ENCODE data around the gene PNPLA3. TPM values are rescaled to one million over a fixed set of nuclear protein-coding genes. Genes with fewer than 3 reads are reported as not detected.

The PNPLA3 gene
- total RNA-seq, 6 experiments from 2014 or later = 17.5 to 66.8 (median 60.3) TPM

DNA sequence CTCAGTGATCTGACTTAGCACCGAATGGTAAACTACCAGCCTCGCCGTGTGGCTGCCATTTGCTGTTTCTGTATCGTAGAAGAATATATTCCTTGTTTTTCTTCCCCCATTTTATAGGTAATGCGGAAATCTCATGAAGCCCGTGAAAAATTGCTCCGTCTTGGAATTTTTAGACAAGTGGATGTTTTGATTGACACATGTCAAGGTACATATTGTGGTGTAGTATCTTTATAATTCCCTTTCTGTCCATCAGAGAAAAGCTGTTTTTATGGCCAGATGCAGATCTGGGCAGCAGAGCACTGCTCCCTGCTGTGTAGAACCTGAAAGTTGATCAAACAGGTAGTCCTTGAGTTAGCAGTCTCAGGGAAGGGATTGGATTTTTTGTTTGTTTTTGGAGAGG lies 45.0 kb downstream of the PNPLA3 start:
- ATAC-seq = no peak
- no peaks in the 10 kb centered on the region for H3K27me3 ChIP-seq
- intact Hi-C loops (cut with DNase I) = no loop called here
- WGBS (ENCODE audit: insufficient coverage, low coverage, low lambda C conversion rate, missing lambda C conversion rate) = 92% methylated on average over 7 of the region's 7 CpGs
- no peak overlapping the region for H3K27ac ChIP-seq
- no peak overlapping the region for H3K4me3 ChIP-seq
- no peaks in the 10 kb centered on the region for H3K4me1 ChIP-seq
- H3K9me3 ChIP-seq = no peaks in the 10 kb centered on the region
- TF ChIP-seq, protein P1, sequence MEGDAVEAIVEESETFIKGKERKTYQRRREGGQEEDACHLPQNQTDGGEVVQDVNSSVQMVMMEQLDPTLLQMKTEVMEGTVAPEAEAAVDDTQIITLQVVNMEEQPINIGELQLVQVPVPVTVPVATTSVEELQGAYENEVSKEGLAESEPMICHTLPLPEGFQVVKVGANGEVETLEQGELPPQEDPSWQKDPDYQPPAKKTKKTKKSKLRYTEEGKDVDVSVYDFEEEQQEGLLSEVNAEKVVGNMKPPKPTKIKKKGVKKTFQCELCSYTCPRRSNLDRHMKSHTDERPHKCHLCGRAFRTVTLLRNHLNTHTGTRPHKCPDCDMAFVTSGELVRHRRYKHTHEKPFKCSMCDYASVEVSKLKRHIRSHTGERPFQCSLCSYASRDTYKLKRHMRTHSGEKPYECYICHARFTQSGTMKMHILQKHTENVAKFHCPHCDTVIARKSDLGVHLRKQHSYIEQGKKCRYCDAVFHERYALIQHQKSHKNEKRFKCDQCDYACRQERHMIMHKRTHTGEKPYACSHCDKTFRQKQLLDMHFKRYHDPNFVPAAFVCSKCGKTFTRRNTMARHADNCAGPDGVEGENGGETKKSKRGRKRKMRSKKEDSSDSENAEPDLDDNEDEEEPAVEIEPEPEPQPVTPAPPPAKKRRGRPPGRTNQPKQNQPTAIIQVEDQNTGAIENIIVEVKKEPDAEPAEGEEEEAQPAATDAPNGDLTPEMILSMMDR (IDR thresholded peaks at IDR 0.05) = no peak
- no peak for TF ChIP-seq POLR2A (IDR thresholded peaks at IDR 0.05)
- DNase-seq = peak in 1 of 3 donors; percentile 1
- H3K36me3 ChIP-seq = peaks cover 0 to 78% (median 31%) of the 10 kb centered on the region in 4 donors

DNA sequence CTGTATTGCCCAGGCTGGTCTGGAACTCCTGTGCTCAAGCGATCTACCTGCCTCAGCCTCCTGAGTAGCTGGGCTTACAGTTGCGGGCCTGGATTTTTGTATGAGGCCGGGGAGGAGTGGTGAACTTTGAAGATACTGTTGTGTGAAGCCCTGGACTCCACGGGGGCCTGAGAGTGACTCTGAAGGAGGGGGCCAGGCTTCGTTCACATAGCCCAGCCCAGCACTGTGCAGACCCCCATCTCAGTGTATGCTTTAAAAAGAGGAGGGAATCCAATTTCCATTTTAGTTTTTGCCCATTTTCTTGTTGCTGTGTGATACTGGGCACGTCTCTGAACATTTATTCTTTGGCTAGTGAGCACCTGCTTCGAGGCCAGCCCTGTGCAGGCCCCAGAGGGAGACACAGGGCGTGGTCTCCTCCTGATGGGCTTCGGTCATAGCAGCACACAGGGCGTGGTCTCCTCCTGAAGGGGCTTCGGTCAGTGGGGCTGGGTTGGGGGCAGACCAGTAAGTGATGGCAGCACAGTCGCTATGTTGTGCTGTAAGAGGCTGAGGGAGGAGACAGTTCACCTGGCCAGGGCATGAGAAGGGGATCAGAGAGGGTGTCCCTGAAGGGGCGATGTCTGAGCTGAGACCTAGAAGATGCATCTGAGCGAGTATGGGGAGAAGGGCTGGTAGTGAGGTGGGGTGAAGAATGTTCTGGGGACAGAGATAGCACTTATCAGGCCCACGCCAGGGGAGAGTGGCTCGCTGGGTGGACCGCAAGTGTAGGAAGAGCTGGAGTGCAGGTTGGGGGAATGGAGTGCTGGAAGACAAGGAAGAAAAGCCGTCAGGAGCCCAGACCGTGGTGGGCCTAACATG lies 45.6 kb downstream of the PNPLA3 start:
- Histone ChIP-seq H3K9me3 (no peaks in the 10 kb centered on the region), H3K4me1 (no peaks in the 10 kb centered on the region), H3K36me3 (peaks cover 0 to 80% (median 33%) of the 10 kb centered on the region in 4 donors), H3K4me3 (no peak overlapping the region), H3K27me3 (no peaks in the 10 kb centered on the region), H3K27ac (no peak overlapping the region)
- ATAC-seq (peak in 1 of 4 donors; percentile 25), DNase-seq (peak in 1 of 3 donors; percentile 25)
- intact Hi-C loops (cut with DNase I) = no loop called here
- TF ChIP-seq, protein P1 (IDR thresholded peaks at IDR 0.05) = no peak
- TF ChIP-seq POLR2A (IDR thresholded peaks at IDR 0.05) = no peak
- 95% methylated on average over 14 of the region's 19 CpGs for WGBS (ENCODE audit: insufficient coverage, low coverage, low lambda C conversion rate, missing lambda C conversion rate)

DNA sequence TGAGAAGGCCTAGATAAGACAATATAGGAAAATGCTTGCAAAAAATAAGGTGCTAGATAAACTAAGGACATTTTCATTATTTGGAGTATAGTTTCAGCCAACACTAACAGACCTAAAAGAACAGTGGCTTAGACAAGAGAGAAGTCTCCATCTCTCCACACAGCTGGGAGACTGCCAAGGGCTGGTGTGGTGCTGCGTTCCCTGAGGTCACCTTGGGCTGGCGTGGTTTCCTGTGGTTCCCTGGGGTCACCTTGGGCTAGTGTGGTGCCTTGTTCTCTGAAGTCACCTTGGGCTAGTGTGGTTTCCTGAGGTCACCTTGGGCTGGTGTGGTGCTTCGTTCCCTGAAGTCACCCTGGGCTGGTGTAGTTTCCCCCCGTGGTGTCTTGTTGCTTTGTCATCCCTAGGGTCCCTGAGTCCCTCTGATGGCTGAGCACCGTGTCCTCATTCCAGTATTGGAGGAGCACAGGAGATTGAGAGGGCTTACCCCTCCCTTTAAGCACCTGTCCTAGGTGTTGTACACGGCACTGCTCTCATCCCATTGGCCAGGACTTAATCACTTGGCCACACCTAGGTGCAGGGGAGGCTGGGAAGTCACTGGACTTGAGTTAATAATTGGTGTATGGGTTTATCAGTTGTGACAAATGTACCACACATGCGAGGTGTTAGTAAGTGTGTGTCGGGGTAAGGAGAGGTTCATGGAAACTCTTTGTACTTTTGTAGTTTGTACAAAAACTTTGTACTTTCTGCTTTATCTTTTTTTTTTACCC lies 46.6 kb downstream of the PNPLA3 start:
- Histone ChIP-seq H3K9me3 (no peaks in the 10 kb centered on the region), H3K36me3 (peaks cover 0 to 80% (median 36%) of the 10 kb centered on the region in 4 donors), H3K4me3 (no peak overlapping the region), H3K27ac (no peak overlapping the region), H3K27me3 (no peaks in the 10 kb centered on the region), H3K4me1 (no peaks in the 10 kb centered on the region)
- DNase-seq (peak in 1 of 3 donors; percentile 40), ATAC-seq (peak in 2 of 4 donors; percentile 16 to 35)
- TF ChIP-seq, protein P1 (IDR thresholded peaks at IDR 0.05) = no peak
- TF ChIP-seq POLR2A (IDR thresholded peaks at IDR 0.05) = no peak
- intact Hi-C loops (cut with DNase I) = no loop called here
- 77% methylated on average over 4 of the region's 8 CpGs for WGBS (ENCODE audit: insufficient coverage, low coverage, low lambda C conversion rate, missing lambda C conversion rate)

DNA sequence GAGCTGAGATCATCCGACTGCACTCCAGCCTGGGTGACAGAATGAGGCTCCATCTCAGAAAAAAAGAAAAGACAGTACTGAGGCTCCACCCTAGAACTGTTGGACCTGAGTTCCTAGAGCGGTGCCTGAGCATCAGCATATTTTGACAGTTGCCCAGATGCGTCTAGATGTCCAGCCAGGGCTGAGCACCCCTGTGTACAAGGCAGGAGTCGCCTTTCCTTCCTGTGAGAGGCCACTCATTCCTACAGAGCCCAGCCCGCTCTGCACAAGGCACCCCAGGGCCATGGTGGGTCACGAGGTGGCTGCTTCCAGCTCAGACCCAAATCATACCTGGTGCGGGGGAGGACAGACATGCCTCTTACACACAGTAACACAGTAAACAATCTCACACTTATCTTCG lies 47.5 kb downstream of the PNPLA3 start:
- intact Hi-C loops (cut with DNase I) = no loop called here
- H3K9me3 ChIP-seq = no peaks in the 10 kb centered on the region
- WGBS (ENCODE audit: insufficient coverage, low coverage, low lambda C conversion rate, missing lambda C conversion rate) = 57% methylated on average over 4 of the region's 8 CpGs
- peaks cover 0 to 80% (median 39%) of the 10 kb centered on the region in 4 donors for H3K36me3 ChIP-seq
- no peak overlapping the region for H3K4me3 ChIP-seq
- ATAC-seq (no peak), DNase-seq (peak in 1 of 3 donors; percentile 26)
- TF ChIP-seq, protein P1 (IDR thresholded peaks at IDR 0.05) = no peak
- no peak for TF ChIP-seq POLR2A (IDR thresholded peaks at IDR 0.05)
- H3K27ac ChIP-seq = no peak overlapping the region
- no peaks in the 10 kb centered on the region for H3K4me1 ChIP-seq
- no peaks in the 10 kb centered on the region for H3K27me3 ChIP-seq
